HL-60/S4 treated with phorbol 12-myristate 13-acetate at 8.2 ng/mL for 4 days and 3 days (cell line): ENCODE results near the gene LIF.

ENCODE experiments used
- in situ Hi-C: fragments of 300-500 bp; cut with MboI; formaldehyde crosslinking; loops from 2 replicates; pipeline ENCODE4 v1.15.0; 2022; ENCODE audit warnings: low sequenced_read_pairs

LIF gene

GRCh38 chr22:30284666-30285065, 38.1 kb upstream of the LIF start:
- in situ Hi-C loops = no loop called here

GRCh38 chr22:30284172-30284571, 37.6 kb upstream of the LIF start:
- in situ Hi-C loops = no loop called here

GRCh38 chr22:30283342-30283741, 36.8 kb upstream of the LIF start:
- in situ Hi-C loops = no loop called here

- in situ Hi-C loops = no loop called here
Observed at GRCh38 chr22:30282616-30283046, 36.1 kb upstream of the LIF start.

GRCh38 chr22:30280505-30280904, 33.9 kb upstream of the LIF start:
- in situ Hi-C loops = no loop called here

GRCh38 chr22:30279932-30280331, 33.4 kb upstream of the LIF start:
- in situ Hi-C loops = no loop called here

GRCh38 chr22:30279046-30279788, 32.7 kb upstream of the LIF start:
- in situ Hi-C loops = no loop called here

GRCh38 chr22:30277547-30278344, 31.2 kb upstream of the LIF start:
- in situ Hi-C loops = no loop called here

GRCh38 chr22:30276039-30276438, 29.5 kb upstream of the LIF start:
- in situ Hi-C loops = no loop called here

GRCh38 chr22:30275625-30276024, 29.1 kb upstream of the LIF start:
- in situ Hi-C loops = no loop called here

- in situ Hi-C loops = no loop called here
Observed at GRCh38 chr22:30274437-30274812, 27.9 kb upstream of the LIF start.

GRCh38 chr22:30273711-30274436, 27.3 kb upstream of the LIF start:
- in situ Hi-C loops = no loop called here

- in situ Hi-C loops = no loop called here
Observed at GRCh38 chr22:30272781-30273601, 26.4 kb upstream of the LIF start.

GRCh38 chr22:30270832-30271231, 24.3 kb upstream of the LIF start:
- in situ Hi-C loops = no loop called here

GRCh38 chr22:30268331-30268730, 21.8 kb upstream of the LIF start:
- in situ Hi-C loops = loop anchor here (10.0 kb wide), 1 partner anchor 74 kb away; no protein-coding TSS in a partner anchor

GRCh38 chr22:30267382-30268302, 21.1 kb upstream of the LIF start:
- in situ Hi-C loops = loop anchor here (10.0 kb wide), 1 partner anchor 73 kb away; no protein-coding TSS in a partner anchor

- in situ Hi-C loops = loop anchor here (10.0 kb wide), 1 partner anchor 72 kb away; no protein-coding TSS in a partner anchor
Observed at GRCh38 chr22:30266445-30267381, 20.2 kb upstream of the LIF start, which contains the start of gene OSM. Gene OSM, minus strand, starts transcription at chr22:30266851. Its CDS starts 52 bp downstream, at chr22:30266799.

GRCh38 chr22:30265823-30266444, 19.4 kb upstream of the LIF start:
- in situ Hi-C loops = loop anchor here (10.0 kb wide), 1 partner anchor 71 kb away; no protein-coding TSS in a partner anchor
